GM18867 (cell line): ENCODE measurements around the gene MTREX.

ENCODE experiments used
- ATAC-seq: cut with Tn5 transposase; IDR thresholded peaks from one replicate; pipeline ENCODE4 v1.9.1; 2021; ENCODE audit warnings: mild to moderate bottlenecking, moderate library complexity; ENCODE audit not compliant: unreplicated experiment

Gene MTREX

GRCh38 chr5:55467862-55468551 is 160.2 kb downstream of the MTREX start:
- no peak for ATAC-seq

GRCh38 chr5:55469839-55470238 is 162.1 kb downstream of the MTREX start:
- no peak for ATAC-seq

- ATAC-seq = no peak
Observed at GRCh38 chr5:55470282-55470681, 162.5 kb downstream of the MTREX start.

GRCh38 chr5:55471468-55471867 is 163.7 kb downstream of the MTREX start:
- no peak for ATAC-seq

GRCh38 chr5:55472642-55473041 is 164.9 kb downstream of the MTREX start:
- no peak for ATAC-seq
